Stimulated activated CD4-positive, alpha-beta T cell treated with anti-CD3 and anti-CD28 coated beads, Interleukin-1b, Interleukin-23, amount 100 ng/mL, for 1 hour (primary cell): ENCODE results near the gene CSTF2.

ENCODE experiments used
- DNase-seq, 2 donors: peaks; one replicate each; pipeline ENCODE4 v3.0.0-alpha.2; 2020; ENCODE audit warnings: low read depth in 2 of 2

The CSTF2 gene

GRCh38 chrX:100870527-100870926 is 50.3 kb downstream of the CSTF2 start:
- DNase-seq: no peak

- DNase-seq: no peak
Measured at GRCh38 chrX:100871594-100872560, 51.7 kb downstream of the CSTF2 start.

GRCh38 chrX:100874325-100874724 is 54.1 kb downstream of the CSTF2 start, which contains the start of gene NOX1:
NOX1 (minus strand) TSS chrX:100874359; CDS start chrX:100874139, 220 bp downstream.
- no peak for DNase-seq

GRCh38 chrX:100880368-100880767 is 60.2 kb downstream of the CSTF2 start:
- no peak for DNase-seq

GRCh38 chrX:100883654-100884053 is 63.5 kb downstream of the CSTF2 start:
- no peak for DNase-seq
